WERI-Rb-1 (cell line): ENCODE data around the gene OSBPL6.
A peak's percentile ranks its signal among the peaks of the same experiment; 100 is the strongest.

Experiments used
- DNase-seq: peaks from one replicate; pipeline ENCODE4 v3.0.0-alpha.2; 2020
- H3K27ac ChIP-seq: fragments of 250-450 bp; sonication (Bioruptor Pico); 2 replicates; pipeline ENCODE4 v1.5.1; 2020; ENCODE audit warnings: mild to moderate bottlenecking, moderate library complexity
- H3K27me3 ChIP-seq: fragments of 250-450 bp; sonication (Bioruptor Pico); 2 replicates; pipeline ENCODE4 v1.5.1; 2021; ENCODE audit warnings: mild to moderate bottlenecking, low read depth, moderate library complexity; ENCODE audit not compliant: insufficient read depth, severe bottlenecking
- H3K36me3 ChIP-seq: fragments of 250-450 bp; sonication (Bioruptor Pico); 2 replicates; pipeline ENCODE4 v1.5.1; 2020; ENCODE audit warnings: mild to moderate bottlenecking, moderate library complexity
- H3K4me3 ChIP-seq: 2 replicates; pipeline ENCODE4 v1.5.1; 2011; ENCODE audit warnings: low read depth, mild to moderate bottlenecking, control low read depth, low read length
- H3K9me3 ChIP-seq: fragments of 250-450 bp; sonication (Bioruptor Pico); 2 replicates; pipeline ENCODE4 v1.5.1; 2021; ENCODE audit warnings: mild to moderate bottlenecking, moderate library complexity; ENCODE audit not compliant: severe bottlenecking
- CTCF ChIP-seq: IDR thresholded peaks from 2 replicates; pipeline ENCODE4 v1.5.1; 2011; ENCODE audit warnings: low read depth, mild to moderate bottlenecking, control low read depth, inconsistent platforms, low read length

The OSBPL6 gene

GRCh38 chr2:178200331-178200730 lies 6.0 kb downstream of the OSBPL6 start:
- no peak for TF ChIP-seq CTCF
- no peaks in the 10 kb centered on the region; the same call in 1 of the 2 replicates for H3K36me3 ChIP-seq
- no peaks in the 10 kb centered on the region for H3K27me3 ChIP-seq
- no peak for DNase-seq
- H3K27ac ChIP-seq = no peak overlapping the region
- no peak overlapping the region for H3K4me3 ChIP-seq
- H3K9me3 ChIP-seq = no peaks in the 10 kb centered on the region

- Histone ChIP-seq H3K4me3 (no peak overlapping the region), H3K9me3 (no peaks in the 10 kb centered on the region), H3K27ac (no peak overlapping the region), H3K27me3 (no peaks in the 10 kb centered on the region), H3K36me3 (no peaks in the 10 kb centered on the region; the same call in 1 of the 2 replicates)
- peak; percentile 32 for DNase-seq
- TF ChIP-seq CTCF = no peak
Observed at GRCh38 chr2:178202927-178203326, 8.6 kb downstream of the OSBPL6 start.

- Histone ChIP-seq H3K36me3 (no peaks in the 10 kb centered on the region; the same call in 1 of the 2 replicates), H3K9me3 (no peaks in the 10 kb centered on the region), H3K27ac (peak overlapping the region; percentile 15), H3K4me3 (no peak overlapping the region), H3K27me3 (no peaks in the 10 kb centered on the region)
- DNase-seq = peak; percentile 19
- no peak for TF ChIP-seq CTCF
Observed at GRCh38 chr2:178204977-178205376, 10.7 kb downstream of the OSBPL6 start.

- peak overlapping the region; percentile 30; the same call in 1 of the 2 replicates for H3K27ac ChIP-seq
- H3K36me3 ChIP-seq = no peaks in the 10 kb centered on the region; the same call in 1 of the 2 replicates
- no peaks in the 10 kb centered on the region for H3K9me3 ChIP-seq
- no peaks in the 10 kb centered on the region for H3K27me3 ChIP-seq
- no peak for TF ChIP-seq CTCF
- no peak overlapping the region for H3K4me3 ChIP-seq
- DNase-seq = no peak
Observed at GRCh38 chr2:178205853-178206521, 11.7 kb downstream of the OSBPL6 start.

DNA sequence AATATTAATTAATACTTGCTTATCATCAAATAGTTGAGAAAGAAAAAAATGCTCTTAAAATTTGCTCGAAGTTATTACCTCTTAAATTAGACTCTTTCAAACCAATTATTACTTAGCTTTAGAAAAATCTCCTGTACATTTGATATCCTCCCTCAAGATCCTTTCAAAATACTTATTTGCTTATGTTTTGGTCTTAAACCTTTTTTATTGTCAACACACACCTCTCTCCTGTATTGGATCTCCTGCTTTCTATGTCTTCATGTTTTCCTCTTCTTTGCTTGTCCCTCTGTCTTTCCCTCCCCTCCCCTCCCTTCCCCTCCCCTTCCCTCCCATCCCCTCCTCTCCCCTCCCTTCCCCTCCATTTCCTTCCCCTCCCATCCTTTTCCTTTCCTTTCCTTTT lies 14.0 kb downstream of the OSBPL6 start:
- no peak for TF ChIP-seq CTCF
- Histone ChIP-seq H3K9me3 (no peaks in the 10 kb centered on the region), H3K27me3 (no peaks in the 10 kb centered on the region), H3K36me3 (no peaks in the 10 kb centered on the region), H3K27ac (no peak overlapping the region), H3K4me3 (no peak overlapping the region)
- DNase-seq = no peak

GRCh38 chr2:178208817-178209216 lies 14.5 kb downstream of the OSBPL6 start:
- Histone ChIP-seq H3K27me3 (no peaks in the 10 kb centered on the region), H3K36me3 (no peaks in the 10 kb centered on the region), H3K4me3 (no peak overlapping the region), H3K27ac (no peak overlapping the region), H3K9me3 (no peaks in the 10 kb centered on the region)
- no peak for DNase-seq
- TF ChIP-seq CTCF = no peak
